Fibroblast of lung (primary cell): ENCODE measurements around the gene LINC00237. TPM values are rescaled to one million over a fixed set of nuclear protein-coding genes. Genes with fewer than 3 reads are reported as not detected.

Experiments used
- DNase-seq, 2 donors: peaks; one replicate each; pipeline versions ENCODE4 v3.0.0 to v3.0.0-alpha.2; 2010; ENCODE audit warnings: low read depth in 2 of 2
- H2AFZ ChIP-seq: 2 replicates; pipeline ENCODE4 v1.5.1; 2012; ENCODE audit warnings: low read length, control low read depth, inconsistent platforms
- H3K27ac ChIP-seq: 2 replicates; pipeline ENCODE4 v1.5.1; 2011; ENCODE audit warnings: low read length, control low read depth; ENCODE audit not compliant: insufficient read depth
- H3K27me3 ChIP-seq: 2 replicates; pipeline ENCODE4 v1.5.1; 2011; ENCODE audit warnings: mild to moderate bottlenecking, low read length; ENCODE audit not compliant: control insufficient read depth, insufficient read depth
- H3K36me3 ChIP-seq: 2 replicates; pipeline ENCODE4 v1.5.1; 2011; ENCODE audit warnings: low read length; ENCODE audit not compliant: control insufficient read depth, insufficient read depth
- H3K4me1 ChIP-seq: 2 replicates; pipeline ENCODE4 v1.5.1; 2011; ENCODE audit warnings: low read length; ENCODE audit not compliant: control insufficient read depth, insufficient read depth; ENCODE audit errors: extremely low read depth
- H3K4me2 ChIP-seq: 2 replicates; pipeline ENCODE4 v1.5.1; 2011; ENCODE audit warnings: low read length, control low read depth; ENCODE audit not compliant: insufficient read depth; ENCODE audit errors: extremely low read depth
- H3K4me3 ChIP-seq, 4 experiments: fragments of 200-600 bp in 1 of 4; sonication (generic) in 1 of 4; replicated peaks in 1 of 4; 2 replicates each; pipeline ENCODE4 v1.5.1; 2011 to 2016; ENCODE audit warnings: low read length in 4 of 4, low read depth in 3 of 4, mild to moderate bottlenecking in 3 of 4, control low read depth in 2 of 4, inconsistent platforms in 1 of 4, mixed read lengths in 1 of 4; ENCODE audit not compliant: insufficient read depth in 1 of 4; ENCODE audit errors: control extremely low read depth in 1 of 4
- H3K79me2 ChIP-seq: 2 replicates; pipeline ENCODE4 v1.5.1; 2012; ENCODE audit warnings: mild to moderate bottlenecking, low read length, inconsistent platforms; ENCODE audit not compliant: control insufficient read depth, insufficient read depth
- H3K9ac ChIP-seq: 2 replicates; pipeline ENCODE4 v1.5.1; 2011; ENCODE audit warnings: mild to moderate bottlenecking, low read length, control low read depth; ENCODE audit not compliant: insufficient read depth
- H3K9me3 ChIP-seq: 2 replicates; pipeline ENCODE4 v1.5.1; 2012; ENCODE audit warnings: low read depth, low read length; ENCODE audit not compliant: control insufficient read depth, insufficient read depth
- H4K20me1 ChIP-seq: 2 replicates; pipeline ENCODE4 v1.5.1; 2011; ENCODE audit warnings: low read length; ENCODE audit not compliant: control insufficient read depth, insufficient read depth; ENCODE audit errors: extremely low read depth
- EZH2 ChIP-seq: IDR thresholded peaks from 2 replicates; pipeline ENCODE4 v1.5.1; 2012; ENCODE audit warnings: low read length, control low read depth, mild to moderate bottlenecking; ENCODE audit errors: missing control alignments
- polyA plus RNA-seq, 2 donors: library from polyadenylated mRNA; depleted of rRNA in 1 of 2; stranded (reverse) in 1 of 2; unstranded in 1 of 2; fragments of >200 nt; gene quantifications; 2 replicates each; pipeline ENCODE4 v1.2.1, GENCODE V29; 2011 to 2012; ENCODE audit warnings: missing spikeins in 1 of 2
- total RNA-seq: library from RNA; depleted of rRNA; stranded (reverse); fragments of >200 nt; gene quantifications from 2 replicates; pipeline ENCODE4 v1.2.1, GENCODE V29; 2014
- TF ChIP-seq, protein P1 (sequence below), 2 donors: IDR thresholded peaks in 1 of 2; conservative IDR thresholded peaks in 1 of 2; 1 replicate in 1 of 2; 2 replicates in 1 of 2; pipeline ENCODE4 v1.5.1; 2011 to 2012; ENCODE audit warnings: low read length in 2 of 2, control low read depth in 1 of 2, inconsistent platforms in 1 of 2, low read depth in 1 of 2, mild to moderate bottlenecking in 1 of 2

Gene LINC00237
- total and polyA plus RNA-seq, 2 donors (not counting 1 experiment from before 2014, with no cell fraction given), result not detected

GRCh38 chr20:21053002-21053762 is 53.0 kb downstream of the LINC00237 start:
- Histone ChIP-seq H3K9ac (no peak overlapping the region), H3K27ac (no peak overlapping the region), H3K36me3 (no peaks in the 10 kb centered on the region), H3K4me3 (no peak overlapping the region), H4K20me1 (no peaks in the 10 kb centered on the region), H3K27me3 (no peaks in the 10 kb centered on the region), H3K4me1 (no peaks in the 10 kb centered on the region), H2AFZ (no peak overlapping the region), H3K9me3 (no peaks in the 10 kb centered on the region), H3K79me2 (no peaks in the 10 kb centered on the region), H3K4me2 (no peak overlapping the region)
- TF ChIP-seq, protein P1, sequence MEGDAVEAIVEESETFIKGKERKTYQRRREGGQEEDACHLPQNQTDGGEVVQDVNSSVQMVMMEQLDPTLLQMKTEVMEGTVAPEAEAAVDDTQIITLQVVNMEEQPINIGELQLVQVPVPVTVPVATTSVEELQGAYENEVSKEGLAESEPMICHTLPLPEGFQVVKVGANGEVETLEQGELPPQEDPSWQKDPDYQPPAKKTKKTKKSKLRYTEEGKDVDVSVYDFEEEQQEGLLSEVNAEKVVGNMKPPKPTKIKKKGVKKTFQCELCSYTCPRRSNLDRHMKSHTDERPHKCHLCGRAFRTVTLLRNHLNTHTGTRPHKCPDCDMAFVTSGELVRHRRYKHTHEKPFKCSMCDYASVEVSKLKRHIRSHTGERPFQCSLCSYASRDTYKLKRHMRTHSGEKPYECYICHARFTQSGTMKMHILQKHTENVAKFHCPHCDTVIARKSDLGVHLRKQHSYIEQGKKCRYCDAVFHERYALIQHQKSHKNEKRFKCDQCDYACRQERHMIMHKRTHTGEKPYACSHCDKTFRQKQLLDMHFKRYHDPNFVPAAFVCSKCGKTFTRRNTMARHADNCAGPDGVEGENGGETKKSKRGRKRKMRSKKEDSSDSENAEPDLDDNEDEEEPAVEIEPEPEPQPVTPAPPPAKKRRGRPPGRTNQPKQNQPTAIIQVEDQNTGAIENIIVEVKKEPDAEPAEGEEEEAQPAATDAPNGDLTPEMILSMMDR (conservative IDR thresholded peaks at IDR 0.05 in 1 of 2, IDR thresholded peaks at IDR 0.05 in 1 of 2; ENCODE audit: low read depth in 1 of 2, low read length in 2 of 2), result no peak
- no peak for TF ChIP-seq EZH2
- DNase-seq, result no peak

DNA sequence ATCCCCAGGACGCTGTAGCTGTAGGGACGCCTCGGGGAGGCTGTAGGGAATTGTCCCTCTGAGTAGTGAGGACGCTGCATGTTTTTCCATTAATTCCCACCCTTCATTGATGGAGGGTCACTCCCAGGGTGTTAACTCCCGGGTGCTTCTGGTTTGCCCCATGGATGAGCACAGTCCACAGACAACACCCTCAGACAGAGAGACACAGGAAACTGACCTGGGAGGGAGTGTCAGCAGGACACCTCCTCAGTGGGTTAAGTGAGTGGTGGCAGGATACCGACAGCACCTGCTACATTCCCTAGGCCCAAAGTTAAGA is 53.5 kb downstream of the LINC00237 start:
- H3K9ac ChIP-seq, result no peak overlapping the region
- no peak overlapping the region for H3K27ac ChIP-seq
- TF ChIP-seq, protein P1 (conservative IDR thresholded peaks at IDR 0.05 in 1 of 2, IDR thresholded peaks at IDR 0.05 in 1 of 2; ENCODE audit: low read depth in 1 of 2, low read length in 2 of 2), result no peak
- no peak for TF ChIP-seq EZH2
- no peaks in the 10 kb centered on the region for H3K4me1 ChIP-seq
- H3K27me3 ChIP-seq, result no peaks in the 10 kb centered on the region
- H3K36me3 ChIP-seq, result no peaks in the 10 kb centered on the region
- no peaks in the 10 kb centered on the region for H4K20me1 ChIP-seq
- no peak overlapping the region for H3K4me3 ChIP-seq
- no peak overlapping the region for H2AFZ ChIP-seq
- H3K79me2 ChIP-seq, result no peaks in the 10 kb centered on the region
- no peak for DNase-seq
- no peaks in the 10 kb centered on the region for H3K9me3 ChIP-seq
- no peak overlapping the region for H3K4me2 ChIP-seq

- H3K79me2 ChIP-seq, result no peaks in the 10 kb centered on the region
- no peaks in the 10 kb centered on the region for H3K9me3 ChIP-seq
- H4K20me1 ChIP-seq, result no peaks in the 10 kb centered on the region
- H2AFZ ChIP-seq, result no peak overlapping the region
- H3K36me3 ChIP-seq, result no peaks in the 10 kb centered on the region
- H3K4me3 ChIP-seq, result no peak overlapping the region
- no peak overlapping the region for H3K4me2 ChIP-seq
- H3K27me3 ChIP-seq, result no peaks in the 10 kb centered on the region
- no peaks in the 10 kb centered on the region for H3K4me1 ChIP-seq
- no peak overlapping the region for H3K27ac ChIP-seq
- H3K9ac ChIP-seq, result no peak overlapping the region
- DNase-seq, result no peak
- TF ChIP-seq, protein P1 (conservative IDR thresholded peaks at IDR 0.05 in 1 of 2, IDR thresholded peaks at IDR 0.05 in 1 of 2; ENCODE audit: low read depth in 1 of 2, low read length in 2 of 2), result no peak
- no peak for TF ChIP-seq EZH2
Observed at GRCh38 chr20:21052241-21052640, 53.9 kb downstream of the LINC00237 start.
